A673 (cell line): ENCODE data around the gene EIF5A.

Experiments
- CTCF ChIP-seq: fragments of 300-800, 200-600 bp; sonication (generic); conservative IDR thresholded peaks from 2 replicates; pipeline ENCODE4 v1.5.1; 2017; ENCODE audit warnings: low read depth, mild to moderate bottlenecking, antibody characterized with exemption, low read length, moderate library complexity, mixed read lengths
- EZH2 ChIP-seq: fragments of 200-600 bp; sonication (generic); IDR thresholded peaks from 2 replicates; pipeline ENCODE4 v1.6.1; 2017; ENCODE audit warnings: borderline replicate concordance, low read depth, mild to moderate bottlenecking, mixed read lengths, antibody characterized with exemption, low read length; ENCODE audit not compliant: poor library complexity, severe bottlenecking

- TF ChIP-seq CTCF (no peak), EZH2 (no peak)
These were observed 5.1 kb downstream of the EIF5A start for GRCh38 chr17:7312432-7313087.
